HepG2 (cell line): ENCODE data around the gene SDR39U1. TPM values are rescaled to one million over a fixed set of nuclear protein-coding genes. Genes with fewer than 3 reads are reported as not detected.

Experiments
- AGO2 ChIP-seq: fragments of 200-400 bp; formaldehyde crosslinking; optimal IDR thresholded peaks from 2 replicates; pipeline ENCODE3; 2017; ENCODE audit warnings: mild to moderate bottlenecking, low read depth, low read length, moderate library complexity
- FOXA3 ChIP-seq: IDR thresholded peaks from 2 replicates; pipeline ENCODE4 v1.6.1; 2016; ENCODE audit warnings: missing genetic modification reagents, missing compliant biosample characterization
- FOXP1 ChIP-seq, 2 experiments: fragments of 450-650 bp in 1 of 2; IDR thresholded peaks; 2 replicates each; pipeline ENCODE4 v1.6.1; 2017 to 2018; ENCODE audit warnings: antibody characterized with exemption in 1 of 2
- MED1 ChIP-seq: sonication (generic); formaldehyde crosslinking; IDR thresholded peaks from 2 replicates; pipeline ENCODE4 v1.4.0; 2020; ENCODE audit warnings: missing genetic modification reagents
- MYC ChIP-seq: sonication (generic); formaldehyde crosslinking; IDR thresholded peaks from 2 replicates; pipeline ENCODE4 v1.9.0; 2021; ENCODE audit warnings: missing genetic modification reagents, borderline replicate concordance
- NFE2L2 ChIP-seq: fragments of 150-350 bp; IDR thresholded peaks from 2 replicates; pipeline ENCODE4 v1.6.1; 2014; ENCODE audit warnings: low read length
- NR2F1 ChIP-seq, 2 experiments: fragments of 450-650 bp in 1 of 2; formaldehyde crosslinking in 1 of 2; IDR thresholded peaks; 2 replicates each; pipeline versions ENCODE4 v1.5.0 to v1.6.1; 2016 to 2020; ENCODE audit warnings: mild to moderate bottlenecking in 1 of 2, missing compliant biosample characterization in 1 of 2, missing genetic modification reagents in 1 of 2, moderate library complexity in 1 of 2
- NR2F6 ChIP-seq, 2 experiments: IDR thresholded peaks; 2 replicates each; pipeline ENCODE4 v1.6.1; 2016; ENCODE audit warnings: antibody characterized with exemption in 1 of 2, mild to moderate bottlenecking in 1 of 2
- PCBP2 ChIP-seq: fragments of 200-400 bp; formaldehyde crosslinking; optimal IDR thresholded peaks from 2 replicates; pipeline ENCODE3; 2018; ENCODE audit warnings: low read length, low read depth; ENCODE audit not compliant: poor library complexity, severe bottlenecking
- RAD51 ChIP-seq: fragments of 450-650 bp; IDR thresholded peaks from 2 replicates; pipeline ENCODE4 v1.6.1; 2016; ENCODE audit warnings: borderline replicate concordance
- SRSF1 ChIP-seq: fragments of 200-400 bp; formaldehyde crosslinking; optimal IDR thresholded peaks from 2 replicates; pipeline ENCODE3; 2017; ENCODE audit warnings: mild to moderate bottlenecking, low read depth, low read length, moderate library complexity
- TP53 ChIP-seq: sonication (generic); formaldehyde crosslinking; conservative IDR thresholded peaks from 2 replicates; pipeline ENCODE4 v1.4.0; 2020; ENCODE audit warnings: missing genetic modification reagents
- U2AF2 ChIP-seq: fragments of 200-400 bp; formaldehyde crosslinking; IDR thresholded peaks from 2 replicates; pipeline ENCODE4 v1.6.1; 2017; ENCODE audit warnings: low read depth, mild to moderate bottlenecking, low read length
- ZBTB21 ChIP-seq: sonication (generic); formaldehyde crosslinking; IDR thresholded peaks from 2 replicates; pipeline ENCODE4 v1.4.0; 2020; ENCODE audit warnings: missing genetic modification reagents
- ZFY ChIP-seq: sonication (generic); formaldehyde crosslinking; IDR thresholded peaks from 2 replicates; pipeline ENCODE4 v1.4.0; 2020; ENCODE audit warnings: missing genetic modification reagents
- ZKSCAN5 ChIP-seq: sonication (generic); formaldehyde crosslinking; IDR thresholded peaks from 2 replicates; pipeline ENCODE4 v1.5.1; 2020; ENCODE audit warnings: mild to moderate bottlenecking, missing genetic modification reagents
- ZNF143 ChIP-seq: sonication (generic); formaldehyde crosslinking; IDR thresholded peaks from 2 replicates; pipeline ENCODE4 v1.4.0; 2020; ENCODE audit warnings: missing genetic modification reagents
- ZNF264 ChIP-seq: sonication (generic); formaldehyde crosslinking; IDR thresholded peaks from 2 replicates; pipeline ENCODE4 v1.4.0; 2020; ENCODE audit warnings: missing genetic modification reagents
- ZNF274 ChIP-seq: sonication (generic); formaldehyde crosslinking; IDR thresholded peaks from 2 replicates; pipeline ENCODE4 v1.5.1; 2020; ENCODE audit warnings: mild to moderate bottlenecking, missing genetic modification reagents
- ZNF34 ChIP-seq: sonication (generic); formaldehyde crosslinking; IDR thresholded peaks from 2 replicates; pipeline ENCODE4 v1.4.0; 2020; ENCODE audit warnings: mild to moderate bottlenecking, missing genetic modification reagents, borderline replicate concordance
- ZNF484 ChIP-seq: sonication (generic); formaldehyde crosslinking; IDR thresholded peaks from 2 replicates; pipeline ENCODE4 v1.5.1; 2020; ENCODE audit warnings: mild to moderate bottlenecking, low read depth, missing genetic modification reagents, borderline replicate concordance
- ZNF569 ChIP-seq: sonication (generic); formaldehyde crosslinking; IDR thresholded peaks from 2 replicates; pipeline ENCODE4 v1.5.0; 2020; ENCODE audit warnings: mild to moderate bottlenecking, missing genetic modification reagents, moderate library complexity, borderline replicate concordance
- ZNF598 ChIP-seq: sonication (generic); formaldehyde crosslinking; IDR thresholded peaks from 2 replicates; pipeline ENCODE4 v1.5.1; 2020; ENCODE audit warnings: mild to moderate bottlenecking, missing genetic modification reagents, borderline replicate concordance
- ZZZ3 ChIP-seq: sonication (generic); formaldehyde crosslinking; IDR thresholded peaks from 2 replicates; pipeline ENCODE4 v1.4.0; 2020; ENCODE audit warnings: missing genetic modification reagents, mild to moderate bottlenecking, borderline replicate concordance
- polyA plus RNA-seq, 8 experiments: library from polyadenylated mRNA; depleted of rRNA in 3 of 8; stranded (reverse) in 7 of 8; unstranded in 1 of 8; fragments of >200 nt; fragmentation: Illumina TruSeq in 4 of 8; extraction: Trizol in 4 of 8; gene quantifications; 2 replicates each; pipeline versions ENCODE4 v1.2.1 to v1.2.3, GENCODE V29; 2011 to 2016; ENCODE audit warnings: low read depth in 4 of 8, missing spikeins in 1 of 8, mixed read lengths in 1 of 8; ENCODE audit not compliant: insufficient read depth in 1 of 8
- total RNA-seq, 5 experiments: library from RNA; depleted of rRNA; stranded (reverse); fragments of >200 nt; fragmentation: Illumina TruSeq; extraction: Trizol; gene quantifications; 2 replicates each; pipeline ENCODE4 v1.2.3, GENCODE V29; 2016; ENCODE audit warnings: low read depth in 1 of 5
- TF ChIP-seq, protein P1 (sequence below): sonication (generic); formaldehyde crosslinking; IDR thresholded peaks from 2 replicates; pipeline ENCODE4 v1.5.1; 2020; ENCODE audit warnings: missing genetic modification reagents, mild to moderate bottlenecking, borderline replicate concordance
- TF ChIP-seq, protein P2 (sequence below): sonication (generic); formaldehyde crosslinking; IDR thresholded peaks from 2 replicates; pipeline ENCODE4 v1.4.0; 2020; ENCODE audit warnings: missing genetic modification reagents, borderline replicate concordance

Gene SDR39U1
- total and polyA plus RNA-seq, 2 of the 13 experiments (the other 11 are each of a cell fraction or from before 2014, with no cell fraction given) = 34.4 to 129 TPM

DNA sequence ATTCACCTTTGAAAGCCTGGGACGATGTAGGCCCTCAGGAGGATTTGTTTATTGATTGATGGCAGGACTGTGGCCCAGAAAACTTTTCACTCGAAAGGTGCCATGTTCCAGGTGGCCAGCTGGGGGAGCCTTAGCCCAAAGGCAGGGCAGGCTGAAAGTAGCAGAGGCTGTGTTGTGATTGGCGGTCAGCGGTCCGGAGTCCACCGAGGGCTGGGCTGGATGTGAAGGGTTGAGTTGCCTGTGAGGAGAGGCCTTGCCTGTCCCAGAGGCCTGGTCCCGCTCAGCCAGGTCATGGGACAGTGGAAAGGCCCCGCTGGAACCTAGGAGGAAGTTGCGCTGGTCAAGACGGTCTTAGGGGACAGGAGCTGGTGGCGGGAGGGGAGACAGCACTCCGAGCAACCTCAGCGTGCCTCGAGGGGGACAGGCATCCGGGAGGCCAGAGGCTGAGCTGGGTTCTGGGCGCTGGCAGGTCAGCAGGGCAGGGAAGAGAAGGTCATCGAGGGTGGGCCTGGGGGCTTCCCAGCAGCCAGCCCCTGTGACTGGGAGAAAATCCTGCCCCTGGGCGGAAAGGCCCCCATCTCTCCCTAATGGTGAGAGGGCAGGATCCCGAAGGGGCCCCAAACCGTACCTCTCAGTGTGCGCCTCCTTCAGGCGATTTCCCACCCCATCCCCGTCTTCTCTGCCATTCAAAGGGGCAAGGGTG is 39.2 kb upstream of the SDR39U1 start (continued):
- TF ChIP-seq ZNF264 (CRISPR knock-in tag) (peak; percentile 94), AGO2 (peak; percentile 68), ZNF143 (CRISPR knock-in tag) (peak; percentile 43; the same call in 1 of the 2 replicates), TP53 (CRISPR knock-in tag) (no peak), NFE2L2 (0 out of 2 replicates have a peak, but pooled peaks have one; percentile 2), ZBTB21 (CRISPR knock-in tag) (no peak), FOXP1 (IDR thresholded peaks at IDR 0.05) (no peak), FOXP1 (CRISPR knock-in tag; IDR thresholded peaks at IDR 0.05) (no peak), RAD51 (no peak), U2AF2 (no peak), ZKSCAN5 (peak; percentile 70; the same call in 1 of the 2 replicates), ZNF484 (CRISPR knock-in tag) (0 out of 2 replicates have a peak, but pooled peaks have one; percentile 65), ZFY (peak; percentile 100), PCBP2 (no peak), ZNF598 (CRISPR knock-in tag) (peak; percentile 98), ZNF274 (CRISPR knock-in tag) (peak; percentile 88), SRSF1 (peak; percentile 65), MYC (CRISPR knock-in tag) (peak; percentile 56; the same call in 1 of the 2 replicates), MED1 (CRISPR knock-in tag) (peak; percentile 68), FOXA3 (peak; percentile 72), ZNF34 (CRISPR knock-in tag) (peak; percentile 68; the same call in 1 of the 2 replicates), ZNF569 (CRISPR knock-in tag) (no peak; the same call in 1 of the 2 replicates), ZZZ3 (peak; percentile 95), NR2F1 (CRISPR knock-in tag; IDR thresholded peaks at IDR 0.05) (peak in 1 of 2 experiments; percentile 40; a peak in 2 of 4 replicates), NR2F6 (IDR thresholded peaks at IDR 0.05) (no peak), NR2F6 (CRISPR knock-in tag; IDR thresholded peaks at IDR 0.05) (peak; percentile 84)
- TF ChIP-seq, protein P1, sequence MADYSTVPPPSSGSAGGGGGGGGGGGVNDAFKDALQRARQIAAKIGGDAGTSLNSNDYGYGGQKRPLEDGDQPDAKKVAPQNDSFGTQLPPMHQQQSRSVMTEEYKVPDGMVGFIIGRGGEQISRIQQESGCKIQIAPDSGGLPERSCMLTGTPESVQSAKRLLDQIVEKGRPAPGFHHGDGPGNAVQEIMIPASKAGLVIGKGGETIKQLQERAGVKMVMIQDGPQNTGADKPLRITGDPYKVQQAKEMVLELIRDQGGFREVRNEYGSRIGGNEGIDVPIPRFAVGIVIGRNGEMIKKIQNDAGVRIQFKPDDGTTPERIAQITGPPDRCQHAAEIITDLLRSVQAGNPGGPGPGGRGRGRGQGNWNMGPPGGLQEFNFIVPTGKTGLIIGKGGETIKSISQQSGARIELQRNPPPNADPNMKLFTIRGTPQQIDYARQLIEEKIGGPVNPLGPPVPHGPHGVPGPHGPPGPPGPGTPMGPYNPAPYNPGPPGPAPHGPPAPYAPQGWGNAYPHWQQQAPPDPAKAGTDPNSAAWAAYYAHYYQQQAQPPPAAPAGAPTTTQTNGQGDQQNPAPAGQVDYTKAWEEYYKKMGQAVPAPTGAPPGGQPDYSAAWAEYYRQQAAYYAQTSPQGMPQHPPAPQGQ (CRISPR knock-in tag) = peak; percentile 41; the same call in 1 of the 2 replicates
- TF ChIP-seq, protein P2, sequence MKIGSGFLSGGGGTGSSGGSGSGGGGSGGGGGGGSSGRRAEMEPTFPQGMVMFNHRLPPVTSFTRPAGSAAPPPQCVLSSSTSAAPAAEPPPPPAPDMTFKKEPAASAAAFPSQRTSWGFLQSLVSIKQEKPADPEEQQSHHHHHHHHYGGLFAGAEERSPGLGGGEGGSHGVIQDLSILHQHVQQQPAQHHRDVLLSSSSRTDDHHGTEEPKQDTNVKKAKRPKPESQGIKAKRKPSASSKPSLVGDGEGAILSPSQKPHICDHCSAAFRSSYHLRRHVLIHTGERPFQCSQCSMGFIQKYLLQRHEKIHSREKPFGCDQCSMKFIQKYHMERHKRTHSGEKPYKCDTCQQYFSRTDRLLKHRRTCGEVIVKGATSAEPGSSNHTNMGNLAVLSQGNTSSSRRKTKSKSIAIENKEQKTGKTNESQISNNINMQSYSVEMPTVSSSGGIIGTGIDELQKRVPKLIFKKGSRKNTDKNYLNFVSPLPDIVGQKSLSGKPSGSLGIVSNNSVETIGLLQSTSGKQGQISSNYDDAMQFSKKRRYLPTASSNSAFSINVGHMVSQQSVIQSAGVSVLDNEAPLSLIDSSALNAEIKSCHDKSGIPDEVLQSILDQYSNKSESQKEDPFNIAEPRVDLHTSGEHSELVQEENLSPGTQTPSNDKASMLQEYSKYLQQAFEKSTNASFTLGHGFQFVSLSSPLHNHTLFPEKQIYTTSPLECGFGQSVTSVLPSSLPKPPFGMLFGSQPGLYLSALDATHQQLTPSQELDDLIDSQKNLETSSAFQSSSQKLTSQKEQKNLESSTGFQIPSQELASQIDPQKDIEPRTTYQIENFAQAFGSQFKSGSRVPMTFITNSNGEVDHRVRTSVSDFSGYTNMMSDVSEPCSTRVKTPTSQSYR = peak; percentile 9; the same call in 1 of the 2 replicates
